Endodermal cell (in vitro differentiated cells): Measurements from ENCODE around the gene AMPD3. TPM values are rescaled to one million over a fixed set of nuclear protein-coding genes. Genes with fewer than 3 reads are reported as not detected.

Source experiments
- DNase-seq: peaks from one replicate; pipeline ENCODE4 v3.0.0-alpha.2; 2017
- H3K27ac ChIP-seq: 2 replicates; pipeline ENCODE4 v1.5.1; 2013; ENCODE audit warnings: mild to moderate bottlenecking, low read depth, low read length, moderate library complexity
- H3K27me3 ChIP-seq: 2 replicates; pipeline ENCODE4 v1.6.1; 2013; ENCODE audit warnings: mild to moderate bottlenecking, low read length, moderate library complexity; ENCODE audit not compliant: insufficient read depth, control insufficient read depth, poor library complexity, severe bottlenecking
- H3K36me3 ChIP-seq: 2 replicates; pipeline ENCODE4 v1.7.0; 2013; ENCODE audit warnings: mild to moderate bottlenecking, low read length, moderate library complexity; ENCODE audit not compliant: control insufficient read depth, insufficient read depth
- H3K4me1 ChIP-seq: one replicate; pipeline ENCODE4 v1.7.0; 2013; ENCODE audit warnings: low read length; ENCODE audit not compliant: control insufficient read depth, insufficient read depth
- H3K4me3 ChIP-seq: 2 replicates; pipeline ENCODE4 v1.5.1; 2013; ENCODE audit warnings: mild to moderate bottlenecking, low read length, moderate library complexity
- H3K9ac ChIP-seq: 2 replicates; pipeline ENCODE4 v1.6.1; 2013; ENCODE audit warnings: mild to moderate bottlenecking, low read length, moderate library complexity; ENCODE audit not compliant: poor library complexity, severe bottlenecking; ENCODE audit errors: extremely low read depth
- H3K9me3 ChIP-seq: 2 replicates; pipeline ENCODE4 v1.6.1; 2013; ENCODE audit warnings: mild to moderate bottlenecking, low read length, moderate library complexity; ENCODE audit not compliant: control insufficient read depth
- H3K27ac Mint-ChIP-seq: 2 replicates; pipeline ENCODE4 v1.8.0; 2020; ENCODE audit warnings: mixed read lengths
- H3K27me3 Mint-ChIP-seq: 2 replicates; pipeline ENCODE4 v1.8.0; 2021; ENCODE audit warnings: mild to moderate bottlenecking, mixed read lengths; ENCODE audit not compliant: insufficient read depth
- H3K36me3 Mint-ChIP-seq: 2 replicates; pipeline ENCODE4 v1.8.0; 2020; ENCODE audit warnings: low read depth, mixed read lengths
- H3K4me1 Mint-ChIP-seq: 2 replicates; pipeline ENCODE4 v1.8.0; 2020; ENCODE audit warnings: mixed read lengths
- H3K4me3 Mint-ChIP-seq: 2 replicates; pipeline ENCODE4 v1.8.0; 2020; ENCODE audit warnings: mild to moderate bottlenecking, moderate library complexity, mixed read lengths
- H3K9me3 Mint-ChIP-seq: 2 replicates; pipeline ENCODE4 v1.8.0; 2020; ENCODE audit warnings: mild to moderate bottlenecking, mixed read lengths
- CTCF ChIP-seq: fragments of 200-600 bp; sonication (generic); conservative IDR thresholded peaks from 2 replicates; pipeline ENCODE4 v1.5.0; 2021; ENCODE audit warnings: antibody characterized with exemption, mild to moderate bottlenecking
- WGBS, 2 experiments: methylation state at CpG; one replicate each; pipeline versions ENCODE4 v1.1.5 to v1.1.7; 2013; ENCODE audit warnings: missing lambda C conversion rate in 2 of 2, mixed read lengths in 1 of 2; ENCODE audit not compliant: insufficient coverage in 1 of 2, insufficient read length in 1 of 2; 5-methylcytosine and 5-hydroxymethylcytosine counted together
- total RNA-seq, 2 donors: library from RNA; stranded (reverse); fragmentation: NEBNext Ultra II Directional in 1 of 2; extraction: Animal tissue kit (Norgen Biotek cat#: 25700) in 1 of 2; gene quantifications; 2 replicates in 1 of 2; 3 replicates in 1 of 2; pipeline ENCODE4 v1.2.1, GENCODE V29; 2021

AMPD3 gene
- total RNA-seq, 2 donors from 2014 or later = 7.1 to 7.9 TPM

GRCh38 chr11:10499452-10499851 is 44.4 kb downstream of the AMPD3 start:
- no peaks in the 10 kb centered on the region for H3K9me3 ChIP-seq
- Mint-ChIP-seq H3K36me3 (peaks cover 20% of the 10 kb centered on the region), H3K27me3 (no peaks in the 10 kb centered on the region), H3K4me3 (no peak overlapping the region), H3K4me1 (no peaks in the 10 kb centered on the region), H3K27ac (no peak overlapping the region), H3K9me3 (no peaks in the 10 kb centered on the region)
- WGBS, 2 experiments = 91 to 92% methylated on average over 2 to 5 of the region's 5 CpGs
- no peak for DNase-seq
- no peaks in the 10 kb centered on the region for H3K27me3 ChIP-seq
- no peak for TF ChIP-seq CTCF
- H3K36me3 ChIP-seq = peaks cover 6% of the 10 kb centered on the region
- H3K4me1 ChIP-seq = no peaks in the 10 kb centered on the region
- no peak overlapping the region for H3K4me3 ChIP-seq
- H3K27ac ChIP-seq = no peak overlapping the region
- H3K9ac ChIP-seq = no peak overlapping the region

- no peak overlapping the region for H3K4me3 Mint-ChIP-seq
- H3K4me1 Mint-ChIP-seq = no peaks in the 10 kb centered on the region
- TF ChIP-seq CTCF = no peak
Observed at GRCh38 chr11:10499874-10500601, 45.0 kb downstream of the AMPD3 start.

GRCh38 chr11:10500757-10501684 is 46.0 kb downstream of the AMPD3 start:
- no peak for DNase-seq
- no peaks in the 10 kb centered on the region for H3K4me1 Mint-ChIP-seq
- no peaks in the 10 kb centered on the region for H3K9me3 Mint-ChIP-seq
- Histone ChIP-seq H3K9me3 (no peaks in the 10 kb centered on the region), H3K27ac (no peak overlapping the region), H3K36me3 (peaks cover 6% of the 10 kb centered on the region), H3K27me3 (no peaks in the 10 kb centered on the region), H3K4me3 (no peak overlapping the region), H3K4me1 (no peaks in the 10 kb centered on the region), H3K9ac (no peak overlapping the region)
- TF ChIP-seq CTCF = no peak
- H3K4me3 Mint-ChIP-seq = no peak overlapping the region
- no peaks in the 10 kb centered on the region for H3K27me3 Mint-ChIP-seq
- 85 to 91% methylated on average over 7 to 20 of the region's 20 CpGs for WGBS, 2 experiments
- H3K36me3 Mint-ChIP-seq = peaks cover 17% of the 10 kb centered on the region
- no peak overlapping the region for H3K27ac Mint-ChIP-seq

More at GRCh38 chr11:10499874-10500601, 45.0 kb downstream of the AMPD3 start:
- no peaks in the 10 kb centered on the region for H3K9me3 ChIP-seq
- H3K9ac ChIP-seq = no peak overlapping the region
- 79 to 89% methylated on average over 10 to 15 of the region's 15 CpGs for WGBS, 2 experiments
- Mint-ChIP-seq H3K36me3 (peaks cover 17% of the 10 kb centered on the region), H3K9me3 (no peaks in the 10 kb centered on the region), H3K27me3 (no peaks in the 10 kb centered on the region), H3K27ac (no peak overlapping the region)
- H3K36me3 ChIP-seq = peaks cover 6% of the 10 kb centered on the region
- H3K27me3 ChIP-seq = no peaks in the 10 kb centered on the region
- DNase-seq = no peak
- no peak overlapping the region for H3K4me3 ChIP-seq
- H3K4me1 ChIP-seq = no peaks in the 10 kb centered on the region
- H3K27ac ChIP-seq = no peak overlapping the region
